SW480 (cell line): ENCODE data around the gene TFIP11.

Experiments
- DNase-seq: peaks from one replicate; pipeline ENCODE4 v3.0.0-alpha.2; 2016; ENCODE audit warnings: low spot score

The TFIP11 gene

DNA sequence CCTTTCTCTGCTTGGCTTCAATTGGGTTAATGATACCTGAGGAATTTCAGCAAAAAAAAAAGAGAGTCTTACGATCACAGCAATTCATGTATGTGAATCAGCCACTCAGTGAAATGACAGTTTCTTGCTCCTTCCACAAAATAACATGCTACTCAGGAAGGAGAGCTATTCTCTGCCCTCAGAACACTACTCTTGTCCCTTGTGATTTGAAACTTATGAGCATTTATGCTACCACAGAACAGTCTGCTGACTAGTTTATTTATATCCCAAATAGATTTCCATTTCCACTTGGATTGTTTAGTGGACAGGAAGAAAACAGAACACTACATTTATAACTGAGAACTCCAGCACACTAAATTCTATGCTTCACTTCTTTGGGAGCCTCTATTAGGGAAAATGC, 8.5 kb downstream of the TFIP11 start:
- DNase-seq: no peak

GRCh38 chr22:26502688-26503561, 9.3 kb downstream of the TFIP11 start:
- no peak for DNase-seq

- no peak for DNase-seq
Measured at GRCh38 chr22:26501996-26502395, 10.3 kb downstream of the TFIP11 start.

GRCh38 chr22:26499188-26499703, 13.0 kb downstream of the TFIP11 start:
- no peak for DNase-seq

DNA sequence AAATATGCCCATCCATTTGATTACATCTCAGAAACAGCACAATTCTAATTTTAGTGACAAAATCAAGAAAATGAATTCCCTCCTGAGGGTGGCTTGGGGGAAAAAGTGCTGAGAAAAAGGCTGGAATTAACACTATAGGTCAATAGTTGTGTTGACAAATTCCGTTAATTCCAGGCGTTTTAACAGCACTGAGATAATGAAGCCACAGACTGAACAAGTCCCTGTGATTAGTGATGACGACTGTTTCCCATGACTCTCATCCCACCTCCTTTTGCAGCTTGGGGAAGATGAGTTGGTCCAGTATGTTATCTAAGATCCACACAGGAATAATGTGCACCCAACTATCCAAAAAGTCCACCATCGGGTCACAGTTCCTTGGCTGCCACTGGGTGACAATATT, 15.8 kb downstream of the TFIP11 start:
- DNase-seq: no peak

- DNase-seq: no peak
Measured at GRCh38 chr22:26494506-26494905, 17.8 kb downstream of the TFIP11 start.

GRCh38 chr22:26492220-26492619, 20.1 kb downstream of the TFIP11 start:
- no peak for DNase-seq

DNA sequence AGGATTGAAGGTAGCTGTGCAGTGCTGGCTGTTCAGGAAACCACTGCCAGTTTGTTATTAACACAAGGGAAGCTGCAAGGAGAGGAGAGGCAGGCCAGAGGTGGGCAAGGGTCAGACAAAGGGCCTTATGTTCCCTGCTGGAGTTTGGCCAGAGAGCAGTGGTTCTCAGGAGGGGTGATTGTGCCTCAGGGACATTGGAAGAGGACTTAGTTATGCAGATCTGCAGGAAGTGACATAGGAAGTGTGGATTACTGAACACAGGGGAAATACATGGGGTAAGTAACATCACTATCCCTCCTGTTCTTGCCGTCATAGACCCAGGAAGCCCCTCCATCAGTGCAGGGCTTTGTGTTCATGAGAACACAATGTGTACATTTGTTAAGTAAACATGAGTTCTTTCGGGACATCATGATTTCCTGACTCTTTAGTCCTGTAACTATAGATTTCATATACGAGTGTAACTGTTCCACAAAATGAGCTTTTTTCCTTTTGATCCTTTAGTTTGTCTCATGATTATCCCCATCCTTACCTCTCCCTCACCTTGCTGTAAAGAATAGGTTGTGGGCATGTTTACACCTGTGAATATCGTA, 22.7 kb downstream of the TFIP11 start:
- DNase-seq: no peak

- no peak for DNase-seq
Measured at GRCh38 chr22:26487996-26488395, 24.3 kb downstream of the TFIP11 start.

GRCh38 chr22:26486394-26486793, 25.9 kb downstream of the TFIP11 start:
- no peak for DNase-seq

DNA sequence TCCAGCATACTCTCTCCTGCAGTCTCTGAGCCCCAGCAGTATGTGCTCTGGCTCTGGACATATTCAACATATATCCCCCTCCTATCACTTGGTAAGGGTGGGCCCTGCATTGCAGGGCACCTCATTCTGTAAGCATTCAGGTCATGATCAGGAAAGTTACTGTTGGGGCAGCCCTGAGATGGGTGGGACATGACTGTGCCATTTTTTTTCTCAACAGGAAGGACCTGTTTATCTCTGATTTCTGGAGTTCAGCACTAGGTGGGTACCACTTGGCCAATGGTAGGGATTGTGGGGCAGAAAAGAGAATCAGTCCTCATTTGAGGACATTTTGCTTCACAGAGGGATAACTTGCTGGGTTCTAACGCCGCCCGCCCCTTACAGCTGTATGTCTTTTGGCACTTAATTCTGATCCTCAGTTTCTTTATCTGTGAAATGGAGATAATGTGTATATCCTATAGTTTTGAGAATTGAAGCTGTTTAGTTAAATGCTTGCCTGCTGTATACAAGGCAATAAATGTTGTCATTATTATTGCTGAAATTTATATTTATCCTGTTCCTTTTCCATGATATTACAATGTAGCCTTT, 26.4 kb downstream of the TFIP11 start:
- no peak for DNase-seq

DNA sequence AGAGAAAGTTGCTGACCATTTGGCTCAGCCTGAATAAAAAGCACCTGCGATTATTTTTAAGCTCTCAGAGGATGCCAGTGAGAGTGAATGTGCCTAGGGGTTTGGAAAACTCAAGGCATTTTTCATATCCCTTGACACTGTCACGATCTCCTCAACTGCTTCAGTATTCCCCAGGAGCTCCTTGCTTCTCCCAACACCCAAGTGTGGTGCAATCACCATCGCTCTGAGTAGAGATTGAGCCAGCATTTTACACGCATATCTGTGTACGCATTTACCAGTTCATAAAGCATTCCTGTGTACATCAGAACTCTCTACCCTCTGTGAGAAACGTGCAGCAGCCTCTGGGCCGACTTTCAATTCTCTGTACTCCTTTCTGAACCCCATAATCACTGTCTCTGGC, 27.3 kb downstream of the TFIP11 start:
- no peak for DNase-seq

GRCh38 chr22:26484360-26484706, 27.9 kb downstream of the TFIP11 start:
- no peak for DNase-seq

GRCh38 chr22:26483439-26484359, 28.6 kb downstream of the TFIP11 start, which contains the start of the genes HPS4 and SRRD:
Gene HPS4, minus strand, starts transcription at chr22:26483783. Its CDS starts 2,021 bp downstream, at chr22:26481762.
Gene SRRD, plus strand, starts transcription at chr22:26483877. Its CDS starts 14 bp downstream, at chr22:26483891.
- DNase-seq: peak; percentile 86

GRCh38 chr22:26483043-26483438, 29.2 kb downstream of the TFIP11 start:
- no peak for DNase-seq

- DNase-seq: no peak
Measured at GRCh38 chr22:26482161-26482560, 30.1 kb downstream of the TFIP11 start.

DNA sequence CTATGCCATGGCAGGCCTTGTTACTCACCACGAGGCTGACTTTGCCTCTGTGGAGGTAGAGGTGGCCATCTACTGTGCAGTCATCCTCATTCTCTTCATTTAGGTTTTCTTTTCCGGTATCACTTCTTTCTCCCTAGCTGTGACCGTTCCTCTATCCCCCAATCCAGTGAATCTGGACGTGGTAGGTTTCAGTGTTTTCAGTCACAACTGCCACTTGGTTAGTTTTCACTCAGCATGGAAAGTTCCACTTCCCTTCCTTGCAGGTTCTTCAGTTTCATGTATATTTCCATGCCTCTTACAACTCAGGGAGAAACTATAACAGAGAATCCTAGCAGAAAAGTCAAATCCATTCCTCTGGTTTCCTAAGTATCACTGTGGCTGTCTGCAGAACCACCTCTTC, 30.6 kb downstream of the TFIP11 start:
- DNase-seq: no peak

DNA sequence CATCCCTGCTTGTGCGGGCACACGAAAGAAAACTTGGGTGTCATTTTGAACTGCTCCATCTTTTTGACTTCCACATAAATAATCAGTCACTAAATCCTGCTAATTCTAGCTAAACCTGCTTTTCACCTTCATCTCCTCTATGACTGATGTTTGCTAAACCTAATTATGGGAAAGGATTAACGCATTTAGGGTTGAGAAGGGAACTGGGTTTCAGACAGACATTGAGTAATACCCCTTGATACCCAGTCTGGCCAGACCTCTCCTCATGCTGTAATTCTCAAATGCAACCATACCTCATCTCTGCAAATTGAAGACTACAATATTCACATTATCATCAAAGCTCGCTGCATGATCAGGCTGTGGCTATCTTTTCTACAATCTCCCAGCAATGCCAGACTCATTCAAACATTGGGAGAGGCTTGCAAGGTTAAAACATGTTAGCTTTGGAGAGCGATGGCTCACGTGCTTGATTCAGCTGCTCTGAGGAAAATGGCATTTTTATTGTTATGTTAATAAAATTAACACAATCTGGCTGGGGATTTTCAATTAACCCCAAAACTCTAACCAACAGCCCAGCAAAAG, 31.1 kb downstream of the TFIP11 start:
- DNase-seq: no peak

DNA sequence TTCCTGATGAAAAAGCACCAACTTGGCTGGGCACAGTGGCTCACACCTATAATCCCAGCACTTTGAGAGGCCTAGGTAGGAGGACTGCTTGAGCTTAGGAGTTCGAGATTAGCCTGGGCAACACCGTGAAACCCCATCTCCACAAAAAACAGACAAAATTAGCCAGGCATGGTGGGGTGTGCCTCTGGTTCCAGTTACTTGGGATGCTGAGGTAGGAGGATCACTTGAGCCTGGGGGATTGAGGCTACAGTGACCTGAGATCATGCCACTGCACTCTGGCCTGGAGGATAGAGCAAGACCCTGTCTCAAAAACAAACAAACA, 31.7 kb downstream of the TFIP11 start:
- DNase-seq: no peak

DNA sequence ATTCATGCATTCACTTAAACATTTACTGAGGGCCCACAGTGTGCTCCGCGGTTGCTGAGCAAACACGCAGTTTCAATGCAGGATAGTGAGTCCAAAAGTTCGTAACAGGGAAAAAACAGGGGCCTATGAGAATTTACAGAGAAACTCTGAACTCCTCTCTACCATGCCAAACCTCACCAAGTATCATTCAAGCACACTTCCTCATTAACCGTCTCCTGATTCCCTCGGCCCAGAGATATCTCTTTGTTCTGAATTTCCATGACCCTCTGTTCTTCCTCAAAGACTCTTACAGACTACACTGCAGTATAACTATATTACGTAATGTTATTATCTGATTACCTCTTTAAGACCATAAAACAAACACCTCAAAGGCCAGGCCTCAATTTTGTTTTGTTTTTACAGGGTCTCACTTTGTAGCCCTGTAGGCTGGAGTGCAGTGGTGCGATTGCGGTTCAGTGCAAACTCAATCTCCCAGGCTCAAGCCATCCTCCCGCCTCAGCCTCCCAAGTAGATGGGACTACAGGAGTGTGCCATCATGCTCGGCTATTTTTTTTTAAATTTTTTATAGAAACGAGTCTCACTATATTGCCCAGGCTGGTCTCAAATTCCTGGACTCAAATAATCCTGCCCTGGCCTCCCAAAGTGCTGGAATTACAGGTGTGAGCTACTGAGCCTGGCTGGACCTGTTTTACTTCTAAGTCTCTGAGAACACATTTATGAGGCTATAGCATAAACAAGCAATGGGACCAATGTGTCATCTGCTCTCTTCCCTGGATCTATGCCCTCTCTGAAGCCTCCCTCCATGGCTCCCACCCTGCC, 32.3 kb downstream of the TFIP11 start:
- no peak for DNase-seq
